ENCODE results near the gene MRLN. TPM values are rescaled to one million over a fixed set of nuclear protein-coding genes. Genes with fewer than 3 reads are reported as not detected.

Gene MRLN
- not detected in 2 replicates for total RNA-seq

GRCh38 chr10:59753267-59753666, at the start of gene MRLN:
MRLN (minus strand) TSS chr10:59753455.

GRCh38 chr10:59709395-59710125, 43.7 kb downstream of the MRLN start, which contains the start of gene SLC16A9:
SLC16A9 (minus strand) TSS chr10:59709850; CDS start chr10:59684291, 25,559 bp downstream.

Other genes with a start within 250 kb of the MRLN start
- gene SLC16A9, start 43.6 kb downstream of the MRLN start, total RNA-seq: 7.8 and 8.4 TPM in 2 replicates
- 25.4 and 30.2 TPM in 2 replicates for gene CCDC6, start 153.1 kb upstream of the MRLN start, total RNA-seq

Data from hair follicular keratinocyte (primary cell).